Measurements from ENCODE around the gene LUZP2.
"Not testable (repeated sequence)": the region's sequence is repeated elsewhere in the genome, so short reads cannot be mapped to it uniquely, and the experiment has no call there.

The LUZP2 gene

DNA sequence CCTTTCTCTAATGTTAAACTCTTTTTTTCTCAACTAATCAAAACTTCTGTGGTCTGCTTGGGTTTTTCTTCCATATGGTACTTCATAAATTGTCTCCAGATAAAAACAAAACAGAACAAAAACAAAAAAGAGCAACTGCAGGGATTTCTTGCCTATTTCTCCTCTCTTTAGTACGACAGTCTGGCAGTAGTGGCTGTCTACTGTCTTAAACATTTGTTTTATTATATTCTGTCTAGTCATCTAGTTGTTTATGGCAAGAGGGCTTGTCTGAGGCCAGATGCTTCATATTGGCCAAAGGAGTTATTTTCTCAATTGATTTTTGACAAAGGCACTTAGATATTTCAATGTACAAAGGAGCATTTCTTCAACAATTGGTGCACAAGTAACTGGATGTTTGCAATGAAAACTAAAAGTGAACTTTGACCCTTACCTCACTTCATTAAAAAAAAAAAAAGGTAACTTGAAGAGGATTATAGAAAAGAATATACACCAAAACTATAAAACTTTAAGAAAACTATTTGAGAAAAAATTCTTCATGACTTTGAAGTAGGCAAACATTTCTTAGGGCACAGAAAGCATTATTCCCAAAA lies 404.2 kb downstream of the LUZP2 start:
- DNase-seq (ENCODE audit: low read depth in 3 of 3): no peak

DNA sequence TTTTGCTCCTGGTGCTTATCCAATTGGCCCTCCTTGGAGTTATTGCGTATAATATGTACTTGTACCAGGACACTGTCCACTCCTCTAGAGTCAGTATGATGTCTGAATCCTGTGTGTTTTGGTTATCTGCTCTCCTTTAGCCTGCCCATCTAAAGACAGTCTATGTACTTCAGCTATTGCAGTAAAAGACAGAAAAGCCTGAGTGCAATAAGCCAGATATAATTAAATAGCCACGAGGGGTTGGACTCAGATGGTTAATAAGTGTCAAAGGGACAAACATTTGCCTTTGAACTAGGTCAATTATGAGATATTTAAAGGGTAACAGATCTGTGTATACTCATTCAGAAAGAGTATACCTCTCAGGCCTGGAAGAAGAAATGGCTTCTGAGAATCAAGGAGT lies 406.7 kb downstream of the LUZP2 start:
- no peak for DNase-seq (ENCODE audit: low read depth in 3 of 3)

DNA sequence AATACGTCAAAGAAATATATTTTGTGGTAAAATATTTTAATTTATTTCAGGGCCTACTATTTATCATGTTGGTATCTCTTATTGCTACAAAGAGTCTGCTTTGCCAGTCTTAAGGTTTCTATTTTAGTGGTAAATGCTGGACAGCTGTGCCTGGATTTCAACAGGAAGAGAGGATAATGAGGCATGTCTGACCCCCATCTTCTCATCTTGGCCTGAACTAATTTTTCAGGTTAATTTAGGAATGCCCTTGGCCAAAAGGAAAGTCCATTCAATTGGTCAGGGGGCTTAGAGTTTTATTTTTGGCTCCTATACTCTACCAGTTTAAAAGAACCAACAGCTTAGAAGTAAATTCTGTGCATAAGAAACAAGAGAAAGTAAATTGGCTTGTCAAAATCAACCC lies 428.2 kb downstream of the LUZP2 start:
- no peak for DNase-seq (ENCODE audit: low read depth in 3 of 3)

DNA sequence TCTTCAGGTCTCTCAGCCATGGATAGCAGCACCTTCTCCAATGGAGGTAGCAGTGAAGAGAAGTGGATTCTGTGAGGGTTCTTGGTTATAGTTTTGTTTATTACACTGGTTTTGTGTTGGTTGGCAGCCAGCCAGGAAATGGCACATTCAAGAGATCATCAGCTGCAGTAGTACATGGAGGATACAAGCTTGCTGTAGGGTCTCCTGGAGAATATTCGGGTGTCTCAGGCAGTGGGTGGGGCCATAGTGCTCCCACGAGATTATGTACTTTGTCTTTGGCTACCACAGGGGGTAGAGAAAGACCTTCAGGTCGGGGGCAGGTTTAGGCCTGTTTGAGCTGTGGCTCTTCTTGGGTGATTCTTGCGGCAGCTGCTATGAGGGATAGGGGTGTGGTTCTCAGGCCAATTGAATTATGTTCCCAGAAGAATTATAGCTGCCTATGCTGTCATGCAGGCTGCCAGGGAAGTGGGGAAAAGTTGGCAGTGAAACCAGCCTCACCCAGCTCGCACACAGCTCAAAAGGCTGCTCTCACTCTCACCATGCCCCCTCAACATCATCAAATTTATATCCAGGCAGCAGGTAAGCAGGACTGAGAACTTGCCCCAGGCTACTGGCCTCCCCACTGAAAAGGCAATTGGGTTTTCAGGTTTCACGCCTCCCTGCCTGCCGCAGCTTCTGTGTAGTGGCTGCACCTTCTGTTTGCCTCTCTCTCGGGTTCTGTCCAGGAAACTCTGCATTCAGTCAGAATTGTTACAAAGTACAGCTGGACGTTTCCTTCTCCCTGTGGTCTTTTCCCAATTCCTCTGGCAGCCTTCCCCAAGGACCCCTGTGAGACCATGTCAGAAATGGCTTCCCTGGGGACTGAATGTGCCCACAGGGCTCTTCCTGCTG lies 435.5 kb downstream of the LUZP2 start:
- no peak for DNase-seq (ENCODE audit: low read depth in 3 of 3)

DNA sequence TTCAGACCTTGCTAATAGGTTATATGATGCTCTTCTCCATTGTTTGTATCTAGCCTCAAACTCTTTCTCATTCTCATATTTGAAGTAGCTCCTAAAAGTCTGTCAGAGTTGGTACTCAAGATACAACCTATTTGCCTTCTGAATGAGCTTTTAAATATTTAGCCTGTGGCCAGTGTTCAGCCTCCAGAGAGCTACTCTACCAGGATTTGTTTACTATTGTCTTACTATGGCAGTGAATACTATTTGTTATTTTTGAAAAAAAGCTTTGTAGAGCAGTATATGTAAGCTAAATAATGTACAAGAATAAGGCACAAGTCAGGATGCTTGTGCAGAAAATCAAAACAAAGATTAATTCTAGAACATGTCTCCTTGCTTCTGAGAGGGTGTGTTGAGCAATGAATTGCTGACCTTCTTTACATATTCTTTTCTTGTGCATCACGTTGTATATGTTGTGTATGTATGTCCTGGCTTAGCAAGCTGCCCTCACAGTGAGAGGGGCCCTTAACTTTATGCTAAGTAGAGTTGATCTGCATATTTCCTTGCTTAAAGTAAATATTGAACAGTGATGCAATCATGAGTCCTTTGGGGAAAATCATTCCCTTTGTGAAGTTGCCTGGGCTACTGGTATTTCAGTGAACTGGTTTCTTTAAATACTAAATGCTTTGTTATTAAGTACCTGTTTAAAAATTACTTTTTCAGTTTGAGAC lies 438.0 kb downstream of the LUZP2 start:
- DNase-seq (ENCODE audit: low read depth in 3 of 3): no peak

DNA sequence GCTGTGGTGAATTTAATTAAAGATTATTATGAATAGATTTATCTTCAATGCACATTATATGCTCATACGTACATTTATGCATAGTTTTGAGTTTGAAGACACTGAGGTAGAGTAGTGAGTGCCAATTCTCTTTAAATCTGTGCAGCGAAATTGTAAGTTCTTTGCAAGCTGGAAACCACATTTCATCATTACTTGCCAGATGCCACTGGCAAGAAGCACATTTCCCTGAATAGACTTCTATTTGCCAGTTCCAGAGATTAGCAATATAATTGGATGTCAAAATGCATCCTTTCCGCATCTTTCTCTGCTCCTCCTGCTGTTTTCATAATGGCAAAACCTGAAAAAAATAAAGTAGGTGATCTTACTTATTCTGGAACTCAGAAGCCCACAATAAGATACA lies 448.0 kb downstream of the LUZP2 start:
- no peak for DNase-seq (ENCODE audit: low read depth in 3 of 3)

DNA sequence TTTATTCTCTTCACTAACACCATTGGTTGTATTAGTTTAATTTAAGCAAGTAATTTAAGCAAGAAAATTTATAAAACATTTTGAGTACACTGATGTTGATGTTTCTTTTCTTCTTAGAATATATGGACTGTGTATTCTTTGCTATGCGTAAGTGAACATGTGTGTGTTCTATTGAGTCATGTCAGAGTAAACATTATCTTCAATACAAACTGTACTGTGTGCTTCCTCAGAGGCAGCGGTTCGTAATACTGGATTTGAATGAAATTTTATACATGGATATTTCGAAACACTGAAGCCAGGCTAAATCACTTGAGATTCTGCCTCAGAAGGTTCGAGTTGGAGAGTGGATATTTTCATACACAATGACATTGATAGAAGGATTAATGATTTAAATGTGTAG lies 452.6 kb downstream of the LUZP2 start:
- no peak for DNase-seq (ENCODE audit: low read depth in 3 of 3)

DNA sequence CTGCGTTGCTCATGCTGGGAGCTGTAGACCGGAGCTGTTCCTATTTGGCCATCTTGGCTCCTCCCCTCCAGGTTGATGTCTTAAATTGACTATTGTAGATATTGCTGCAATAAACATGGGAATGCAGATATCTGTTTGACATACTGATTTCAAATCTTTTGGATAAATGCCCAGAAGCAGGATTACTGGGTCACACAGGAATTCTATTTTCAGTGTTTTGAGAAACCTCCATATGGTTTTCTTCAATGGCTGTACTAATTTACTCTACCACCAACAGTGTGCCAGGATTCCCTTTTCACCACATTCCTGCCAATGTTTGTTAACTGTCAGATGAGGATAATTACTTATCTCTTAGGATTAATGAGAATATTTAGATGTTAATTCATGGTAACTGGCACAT lies 467.0 kb downstream of the LUZP2 start:
- no peak for DNase-seq (ENCODE audit: low read depth in 3 of 3)

DNA sequence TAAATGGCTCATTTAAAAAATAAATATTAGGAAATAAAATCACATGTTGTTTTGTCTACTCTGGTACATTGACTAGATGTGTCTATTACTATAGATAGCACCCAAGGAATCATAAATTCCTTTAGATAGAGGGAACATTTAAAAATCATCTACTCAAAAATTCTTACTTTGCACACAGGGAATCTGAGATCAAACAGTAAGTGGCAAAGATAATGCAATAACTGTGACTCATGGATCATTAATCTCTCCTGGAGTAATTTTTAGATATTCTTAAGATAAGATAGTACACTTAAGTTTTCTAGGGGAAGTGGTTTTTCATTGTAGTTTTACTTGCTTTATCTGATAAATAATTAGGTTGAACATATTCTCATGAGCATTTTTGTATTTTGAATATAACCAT lies 468.9 kb downstream of the LUZP2 start:
- no peak for DNase-seq (ENCODE audit: low read depth in 3 of 3)

DNA sequence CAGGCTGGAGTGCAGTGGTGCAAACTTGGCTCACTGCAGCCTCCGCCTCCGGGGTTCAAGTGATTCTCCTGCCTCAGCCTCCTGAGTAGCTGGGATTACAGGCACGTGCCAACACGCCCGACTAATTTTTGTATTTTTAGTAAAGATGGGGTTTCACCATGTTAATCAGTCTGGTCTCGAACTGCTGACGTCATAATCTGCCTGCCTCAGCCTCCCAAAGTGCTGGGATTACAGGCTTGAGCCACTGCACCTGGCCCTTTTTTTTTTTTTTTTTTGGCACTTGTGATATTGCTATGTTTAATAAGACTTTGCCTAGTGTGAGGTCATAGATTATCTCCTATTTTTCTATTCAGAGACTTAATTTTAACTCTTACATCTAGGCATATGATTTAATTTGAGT lies 497.1 kb downstream of the LUZP2 start:
- not testable (repeated sequence) for DNase-seq (ENCODE audit: low read depth in 3 of 3)

DNA sequence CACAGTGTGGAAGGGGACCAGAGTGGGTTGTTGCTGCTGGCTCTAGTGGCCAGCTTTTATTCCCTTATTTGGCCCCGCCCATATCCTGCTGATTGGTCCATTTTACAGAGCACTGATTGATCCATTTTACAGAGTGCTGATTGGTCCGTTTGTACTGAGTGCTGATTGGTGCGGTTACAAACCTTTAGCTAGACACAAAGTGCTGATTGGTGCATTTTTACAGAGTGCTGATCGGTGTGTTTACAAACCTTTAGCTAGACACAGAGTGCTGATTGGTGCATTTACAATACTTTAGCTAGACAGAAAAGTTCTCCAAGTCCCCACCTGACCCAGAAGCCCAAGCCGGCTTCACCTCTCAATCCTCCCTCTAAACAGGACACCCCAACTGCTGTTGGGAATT lies 503.1 kb downstream of the LUZP2 start:
- not testable (repeated sequence) for DNase-seq (ENCODE audit: low read depth in 3 of 3)

DNA sequence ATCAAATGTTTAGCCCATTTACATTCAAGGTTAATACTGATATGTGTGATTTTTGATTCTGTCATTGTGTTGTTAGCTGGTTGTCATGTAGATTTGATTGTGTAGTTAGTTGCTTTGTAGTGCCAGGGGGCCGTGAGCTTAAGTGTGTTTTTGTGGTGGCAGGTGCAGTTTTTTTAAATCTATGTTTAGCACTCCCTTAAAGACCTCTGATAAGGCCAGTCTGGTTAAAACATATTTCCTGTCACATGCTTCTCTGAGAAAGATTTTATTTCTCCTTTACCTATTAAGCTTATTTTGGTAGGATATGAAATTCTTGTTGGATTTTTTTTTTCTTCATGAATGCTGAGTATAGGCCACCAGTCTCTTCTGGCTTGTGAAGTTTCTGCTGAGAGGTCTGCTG lies 540.6 kb downstream of the LUZP2 start:
- no peak for DNase-seq (ENCODE audit: low read depth in 3 of 3)

DNA sequence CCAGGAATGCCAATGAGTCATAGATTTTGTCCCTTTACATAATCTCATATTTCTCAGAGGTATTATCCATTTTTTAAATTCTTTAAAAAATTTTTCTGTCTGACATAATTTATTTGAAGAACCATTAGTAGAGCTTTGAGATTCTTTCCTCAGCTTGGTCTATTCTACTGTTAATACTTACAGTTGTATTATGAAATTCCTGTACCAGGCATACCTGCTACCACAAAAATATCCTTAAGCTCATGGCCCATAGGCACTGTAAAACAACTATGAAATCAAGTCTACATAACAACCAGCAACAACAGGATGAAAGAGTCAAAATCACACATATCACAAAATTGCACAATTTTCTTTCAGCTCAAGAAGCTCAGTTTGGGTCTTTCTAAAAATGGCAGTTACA lies 541.3 kb downstream of the LUZP2 start:
- no peak for DNase-seq (ENCODE audit: low read depth in 3 of 3)

DNA sequence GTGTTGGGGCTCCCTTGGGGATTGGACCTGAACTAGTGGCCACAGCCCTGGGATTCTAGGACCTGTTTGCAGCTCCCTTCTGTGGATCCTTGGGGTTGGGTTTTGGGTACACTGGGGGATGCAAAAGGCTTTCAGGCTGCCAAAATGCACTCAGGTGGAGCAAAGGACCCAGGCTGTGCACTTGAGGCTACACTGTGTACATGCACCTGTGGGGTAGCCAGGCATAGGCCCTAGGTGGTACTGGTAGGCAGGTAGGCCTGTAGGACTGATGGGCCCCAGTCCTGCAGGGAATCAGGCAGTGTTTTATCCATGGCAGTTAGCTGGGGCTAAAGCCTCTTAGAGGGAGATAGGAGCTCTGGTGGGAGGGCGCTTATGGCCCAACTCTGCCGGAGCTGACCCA lies 542.3 kb downstream of the LUZP2 start:
- no peak for DNase-seq (ENCODE audit: low read depth in 3 of 3)

DNA sequence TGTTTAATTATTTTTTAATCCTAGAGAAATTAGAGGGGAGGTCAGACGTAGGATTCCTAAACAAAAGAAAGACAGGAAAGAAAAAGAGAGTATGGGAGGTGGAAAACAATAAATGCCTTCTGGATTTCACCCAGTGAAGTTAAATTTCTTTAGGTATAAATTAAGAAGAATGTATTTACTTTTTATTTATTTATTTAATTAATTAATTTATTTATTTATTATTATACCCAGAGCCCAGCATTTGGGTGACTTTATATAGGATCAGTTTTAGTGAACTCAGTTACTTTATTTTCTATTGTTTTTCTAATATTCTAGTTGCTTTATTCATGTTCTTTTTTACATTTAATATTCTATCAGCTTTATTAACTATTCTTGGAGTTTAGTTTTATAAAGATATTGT lies 551.8 kb downstream of the LUZP2 start:
- no peak for DNase-seq (ENCODE audit: low read depth in 3 of 3)

DNA sequence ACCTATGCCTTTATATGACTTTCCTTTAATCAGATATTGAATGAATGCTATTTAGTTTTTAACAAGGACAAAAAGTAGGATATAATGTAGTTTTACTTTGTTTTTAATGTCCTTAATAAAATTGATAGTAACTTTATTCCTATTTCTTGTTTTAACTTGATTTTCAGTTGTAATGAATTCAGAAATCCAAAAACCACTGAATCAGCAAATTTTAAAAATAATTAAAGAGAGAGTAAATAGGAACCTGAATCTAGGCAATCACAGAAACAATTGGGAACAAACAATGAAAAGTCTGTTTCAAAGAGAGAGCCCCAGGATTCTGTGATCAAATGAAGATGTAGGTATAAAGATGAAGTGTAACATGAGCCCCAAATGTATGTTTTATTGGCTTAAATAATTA lies 556.0 kb downstream of the LUZP2 start:
- no peak for DNase-seq (ENCODE audit: low read depth in 3 of 3)

DNA sequence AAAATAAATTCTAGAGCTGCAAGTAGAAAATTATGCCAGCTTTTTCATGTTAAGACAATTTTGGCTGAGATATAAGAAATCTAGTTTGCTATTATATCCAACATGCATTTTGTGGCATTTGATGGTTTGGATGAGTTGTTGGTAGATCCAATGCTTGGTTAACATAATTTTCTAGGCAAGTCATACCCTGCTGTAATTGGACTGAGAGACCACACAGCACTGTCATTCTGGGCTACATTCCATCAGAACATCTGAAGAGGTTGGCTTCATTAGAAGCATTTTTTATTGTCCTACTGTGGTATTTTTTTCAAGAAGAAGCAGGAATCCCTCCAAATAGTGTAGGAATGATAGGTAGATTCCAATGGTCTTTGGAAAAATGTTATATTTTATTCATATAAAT lies 561.0 kb downstream of the LUZP2 start:
- no peak for DNase-seq (ENCODE audit: low read depth in 3 of 3)

DNA sequence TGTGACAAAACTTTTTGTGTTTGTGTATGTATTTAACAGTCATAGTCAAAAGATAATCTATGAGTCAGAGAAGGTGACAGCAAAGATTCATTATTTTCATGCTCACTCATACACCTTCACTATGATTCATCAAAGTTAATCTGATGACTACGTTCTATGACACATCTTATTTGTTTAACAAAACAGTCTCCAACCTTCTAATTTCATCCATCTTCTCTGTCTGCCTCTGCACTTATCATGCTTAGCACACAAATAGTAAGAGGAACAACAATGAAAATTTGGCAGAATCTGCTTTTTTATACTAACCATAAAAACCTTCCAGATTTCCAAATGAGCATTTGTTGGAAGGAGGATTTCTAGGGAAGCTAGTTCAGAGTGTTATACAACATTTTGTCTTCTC lies 568.9 kb downstream of the LUZP2 start:
- no peak for DNase-seq (ENCODE audit: low read depth in 3 of 3)

DNA sequence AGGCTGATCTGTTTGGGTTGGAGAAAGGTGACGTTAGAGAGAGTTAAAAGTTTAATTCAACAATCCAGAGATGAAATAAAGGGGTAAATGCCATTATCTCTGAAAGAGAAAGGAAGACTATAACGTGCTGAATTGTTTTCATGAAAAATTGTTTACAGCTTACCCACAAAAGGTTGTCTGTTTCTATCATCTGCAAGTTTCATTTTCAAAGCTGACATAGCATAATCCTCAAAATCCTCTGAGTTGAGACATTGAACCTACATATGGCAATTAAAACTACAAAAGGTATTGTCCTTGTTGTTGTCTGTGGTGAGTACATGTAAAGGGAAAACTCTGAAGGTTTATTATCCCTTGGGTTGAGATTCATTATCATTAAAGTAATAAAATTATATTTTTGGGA lies 569.9 kb downstream of the LUZP2 start:
- no peak for DNase-seq (ENCODE audit: low read depth in 3 of 3)

DNA sequence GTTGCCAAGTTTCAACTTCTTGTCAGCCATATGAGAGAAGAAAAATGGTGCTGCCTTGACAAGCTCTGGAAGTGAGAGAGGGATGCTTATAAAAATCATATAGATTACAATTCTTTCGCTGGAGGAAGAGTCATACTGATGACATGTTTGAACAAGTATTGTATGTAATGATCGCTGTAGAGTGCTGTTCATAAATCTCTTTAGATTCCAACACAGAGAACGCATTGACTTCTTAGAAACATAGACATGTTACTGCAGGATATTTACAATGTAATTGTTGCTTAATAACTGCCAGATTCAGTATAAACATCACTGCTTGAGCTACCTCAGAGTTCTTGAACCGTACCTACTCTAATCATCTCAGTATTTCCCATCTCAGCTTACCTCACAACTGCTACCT lies 571.6 kb downstream of the LUZP2 start:
- DNase-seq (ENCODE audit: low read depth in 3 of 3): no peak

DNA sequence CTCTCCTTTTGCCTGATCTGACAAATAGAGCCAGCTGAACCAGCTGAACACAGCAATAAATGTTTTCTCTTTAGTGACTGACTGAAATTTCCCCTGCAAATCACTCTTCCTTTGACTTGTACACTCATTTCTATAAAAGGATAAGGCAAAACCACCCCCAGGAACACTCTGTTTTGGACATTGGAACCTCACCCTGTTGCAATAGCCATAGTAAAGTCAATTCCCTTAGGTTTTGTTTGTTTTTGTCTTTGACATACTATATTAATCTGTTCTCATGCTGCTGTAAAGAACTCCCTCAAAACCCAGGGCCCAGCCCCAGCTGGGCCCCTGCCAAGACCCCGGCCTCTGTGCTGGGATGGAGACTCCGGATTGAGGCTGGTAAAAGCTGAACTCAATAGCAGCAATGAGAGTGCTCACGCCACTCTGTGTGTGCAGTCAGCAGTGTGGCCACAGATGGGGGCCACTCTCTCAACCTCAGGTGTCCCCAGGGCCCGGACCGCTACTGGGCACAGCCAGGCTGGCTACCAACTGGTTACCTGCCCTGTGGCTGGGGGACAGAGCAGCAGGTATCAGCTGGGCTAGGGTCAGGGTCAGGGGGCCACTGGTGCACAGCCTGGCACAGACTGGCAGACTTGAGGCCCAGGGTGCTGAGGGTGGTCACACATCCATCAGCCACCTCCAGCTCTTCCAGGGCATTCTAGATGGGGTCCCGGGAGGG lies 597.4 kb downstream of the LUZP2 start:
- DNase-seq (ENCODE audit: low read depth in 3 of 3): no peak

DNA sequence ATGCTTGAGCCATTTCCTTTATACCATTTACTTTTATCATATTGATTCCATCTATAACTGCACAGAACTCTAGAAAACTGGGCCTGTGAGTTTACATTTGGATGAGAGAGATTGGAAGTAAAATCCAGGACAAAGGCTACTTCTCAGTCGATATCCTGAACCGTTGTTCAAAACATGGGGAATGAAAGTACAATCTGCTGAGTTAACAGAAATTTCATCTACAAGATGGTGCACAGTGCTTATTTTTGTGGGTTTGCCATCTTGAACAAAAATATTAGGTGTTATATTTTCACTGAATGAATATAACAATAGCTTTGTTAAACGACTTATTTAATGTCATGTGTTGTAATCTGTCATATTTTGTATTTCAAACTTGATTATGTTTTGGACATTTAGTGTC lies 622.6 kb downstream of the LUZP2 start:
- DNase-seq (ENCODE audit: low read depth in 3 of 3): no peak

All from stimulated activated CD4-positive, alpha-beta T cell treated with anti-CD3 and anti-CD28 coated beads, TNF-alpha, amount 100 ng/mL, for 48 hours (primary cell).